ENCODE results near the gene ITIH2.
"Not testable (repeated sequence)": the region's sequence is repeated elsewhere in the genome, so short reads cannot be mapped to it uniquely, and the experiment has no call there.

Gene ITIH2

GRCh38 chr10:7768417-7768816 is 65.3 kb downstream of the ITIH2 start:
- TF ChIP-seq CTCF (conservative IDR thresholded peaks at IDR 0.05; ENCODE audit: control insufficient read depth, insufficient read depth, low read depth, low read length) = no peak
- H3K4me3 ChIP-seq (ENCODE audit: control insufficient read depth, low read depth, low read length) = no peak overlapping the region
- DNase-seq (ENCODE audit: low read depth) = no peak

GRCh38 chr10:7773845-7774801 is 71.0 kb downstream of the ITIH2 start:
- no peak for TF ChIP-seq CTCF (conservative IDR thresholded peaks at IDR 0.05; ENCODE audit: control insufficient read depth, insufficient read depth, low read depth, low read length)
- no peak for DNase-seq (ENCODE audit: low read depth)
- H3K4me3 ChIP-seq (ENCODE audit: control insufficient read depth, low read depth, low read length) = no peak overlapping the region

GRCh38 chr10:7776777-7777176 is 73.7 kb downstream of the ITIH2 start:
- no peak for DNase-seq (ENCODE audit: low read depth)
- no peak for TF ChIP-seq CTCF (conservative IDR thresholded peaks at IDR 0.05; ENCODE audit: control insufficient read depth, insufficient read depth, low read depth, low read length)
- no peak overlapping the region for H3K4me3 ChIP-seq (ENCODE audit: control insufficient read depth, low read depth, low read length)

- DNase-seq (ENCODE audit: low read depth); H3K4me3 ChIP-seq (ENCODE audit: control insufficient read depth, low read depth, low read length): not testable (repeated sequence)
These were observed 79.1 kb downstream of the ITIH2 start for GRCh38 chr10:7782194-7782593.

- H3K4me3 ChIP-seq (ENCODE audit: control insufficient read depth, low read depth, low read length) = peak overlapping the region; percentile 98
- TF ChIP-seq CTCF (conservative IDR thresholded peaks at IDR 0.05; ENCODE audit: control insufficient read depth, insufficient read depth, low read depth, low read length) = no peak
- no peak for DNase-seq (ENCODE audit: low read depth)
These were observed 83.3 kb downstream of the ITIH2 start for GRCh38 chr10:7786430-7786829.

- TF ChIP-seq CTCF (conservative IDR thresholded peaks at IDR 0.05; ENCODE audit: control insufficient read depth, insufficient read depth, low read depth, low read length) = no peak
- peak; percentile 31 for DNase-seq (ENCODE audit: low read depth)
- peak overlapping the region; percentile 98 for H3K4me3 ChIP-seq (ENCODE audit: control insufficient read depth, low read depth, low read length)
These were observed 84.2 kb downstream of the ITIH2 start for GRCh38 chr10:7787150-7787856.

Data from fibroblast of mammary gland (primary cell).